ENCODE measurements around the gene SUN5. TPM values are rescaled to one million over a fixed set of nuclear protein-coding genes. Genes with fewer than 3 reads are reported as not detected.

The SUN5 gene
- total RNA-seq, 1 experiment from 2014 or later = not detected

GRCh38 chr20:33005908-33006775 lies 1.9 kb upstream of the SUN5 start:
- Histone ChIP-seq H3K27me3 (replicated peaks) (no peaks in the 10 kb centered on the region), H3K9me3 (replicated peaks) (peaks cover 4% of the 10 kb centered on the region; the same call in 1 of the 2 replicates), H3K27ac (no peak overlapping the region), H3K36me3 (no peaks in the 10 kb centered on the region), H3K4me1 (replicated peaks) (no peaks in the 10 kb centered on the region), H3K4me3 (no peak overlapping the region)
- no peak for DNase-seq (ENCODE audit: low read depth in 1 of 2, low spot score in 2 of 2)

- Histone ChIP-seq H3K27me3 (replicated peaks) (no peaks in the 10 kb centered on the region), H3K36me3 (no peaks in the 10 kb centered on the region), H3K27ac (no peak overlapping the region), H3K4me3 (no peak overlapping the region), H3K9me3 (replicated peaks) (peaks cover 4% of the 10 kb centered on the region; the same call in 1 of the 2 replicates), H3K4me1 (replicated peaks) (no peaks in the 10 kb centered on the region)
- no peak for DNase-seq (ENCODE audit: low read depth in 1 of 2, low spot score in 2 of 2)
These were observed 916 bp upstream of the SUN5 start for GRCh38 chr20:33005132-33005566.

- no peak overlapping the region for H3K4me3 ChIP-seq
- no peaks in the 10 kb centered on the region for H3K4me1 ChIP-seq (replicated peaks)
- H3K27ac ChIP-seq = no peak overlapping the region
- no peaks in the 10 kb centered on the region for H3K27me3 ChIP-seq (replicated peaks)
- no peak for DNase-seq (ENCODE audit: low read depth in 1 of 2, low spot score in 2 of 2)
- H3K9me3 ChIP-seq (replicated peaks) = peaks cover 4% of the 10 kb centered on the region; the same call in 1 of the 2 replicates
- no peaks in the 10 kb centered on the region for H3K36me3 ChIP-seq
These were observed 2.0 kb downstream of the SUN5 start for GRCh38 chr20:33002087-33002808.

GRCh38 chr20:33000802-33001466 lies 3.3 kb downstream of the SUN5 start:
- no peaks in the 10 kb centered on the region for H3K36me3 ChIP-seq
- no peaks in the 10 kb centered on the region for H3K27me3 ChIP-seq (replicated peaks)
- H3K27ac ChIP-seq = no peak overlapping the region
- H3K9me3 ChIP-seq (replicated peaks) = peaks cover 4% of the 10 kb centered on the region; the same call in 1 of the 2 replicates
- no peak overlapping the region for H3K4me3 ChIP-seq
- H3K4me1 ChIP-seq (replicated peaks) = no peaks in the 10 kb centered on the region
- DNase-seq (ENCODE audit: low read depth in 1 of 2, low spot score in 2 of 2) = no peak

GRCh38 chr20:32999603-33000250 lies 4.5 kb downstream of the SUN5 start:
- H3K4me1 ChIP-seq (replicated peaks) = no peaks in the 10 kb centered on the region
- H3K27ac ChIP-seq = no peak overlapping the region
- no peaks in the 10 kb centered on the region for H3K36me3 ChIP-seq
- 0 out of 2 replicates have a peak, but pooled peaks cover 5% of the 10 kb centered on the region for H3K9me3 ChIP-seq (replicated peaks)
- H3K4me3 ChIP-seq = no peak overlapping the region
- DNase-seq (ENCODE audit: low read depth in 1 of 2, low spot score in 2 of 2) = no peak
- H3K27me3 ChIP-seq (replicated peaks) = no peaks in the 10 kb centered on the region

- H3K36me3 ChIP-seq = no peaks in the 10 kb centered on the region
These were observed 6.8 kb downstream of the SUN5 start for GRCh38 chr20:32997431-32997830.

GRCh38 chr20:32995802-32996201 lies 8.4 kb downstream of the SUN5 start:
- H3K4me1 ChIP-seq (replicated peaks) = no peaks in the 10 kb centered on the region
- no peaks in the 10 kb centered on the region for H3K36me3 ChIP-seq
- H3K4me3 ChIP-seq = no peak overlapping the region
- H3K9me3 ChIP-seq (replicated peaks) = 0 out of 2 replicates have a peak, but pooled peaks cover 7% of the 10 kb centered on the region
- DNase-seq (ENCODE audit: low read depth in 1 of 2, low spot score in 2 of 2) = no peak
- H3K27ac ChIP-seq = no peak overlapping the region
- H3K27me3 ChIP-seq (replicated peaks) = 0 out of 2 replicates have a peak, but pooled peaks cover 2% of the 10 kb centered on the region

More at GRCh38 chr20:32997431-32997830, 6.8 kb downstream of the SUN5 start:
- Histone ChIP-seq H3K9me3 (replicated peaks) (0 out of 2 replicates have a peak, but pooled peaks cover 7% of the 10 kb centered on the region), H3K27ac (no peak overlapping the region), H3K4me1 (replicated peaks) (no peaks in the 10 kb centered on the region), H3K4me3 (no peak overlapping the region), H3K27me3 (replicated peaks) (no peaks in the 10 kb centered on the region)
- DNase-seq (ENCODE audit: low read depth in 1 of 2, low spot score in 2 of 2) = no peak

- Histone ChIP-seq H3K36me3 (no peaks in the 10 kb centered on the region), H3K27me3 (replicated peaks) (0 out of 2 replicates have a peak, but pooled peaks cover 2% of the 10 kb centered on the region), H3K9me3 (replicated peaks) (0 out of 2 replicates have a peak, but pooled peaks cover 7% of the 10 kb centered on the region), H3K4me1 (replicated peaks) (no peaks in the 10 kb centered on the region), H3K4me3 (no peak overlapping the region), H3K27ac (no peak overlapping the region)
- DNase-seq (ENCODE audit: low read depth in 1 of 2, low spot score in 2 of 2) = no peak
These were observed 10.7 kb downstream of the SUN5 start for GRCh38 chr20:32993496-32994050.

- Histone ChIP-seq H3K4me1 (replicated peaks) (no peaks in the 10 kb centered on the region), H3K27me3 (replicated peaks) (0 out of 2 replicates have a peak, but pooled peaks cover 2% of the 10 kb centered on the region), H3K36me3 (no peaks in the 10 kb centered on the region), H3K27ac (no peak overlapping the region), H3K9me3 (replicated peaks) (0 out of 2 replicates have a peak, but pooled peaks cover 7% of the 10 kb centered on the region), H3K4me3 (no peak overlapping the region)
- no peak for DNase-seq (ENCODE audit: low read depth in 1 of 2, low spot score in 2 of 2)
These were observed 12.2 kb downstream of the SUN5 start for GRCh38 chr20:32991792-32992641.

- 0 out of 2 replicates have a peak, but pooled peaks cover 2% of the 10 kb centered on the region for H3K27me3 ChIP-seq (replicated peaks)
- H3K9me3 ChIP-seq (replicated peaks) = 0 out of 2 replicates have a peak, but pooled peaks cover 7% of the 10 kb centered on the region
- no peak overlapping the region for H3K4me3 ChIP-seq
- DNase-seq (ENCODE audit: low read depth in 1 of 2, low spot score in 2 of 2) = no peak
- H3K27ac ChIP-seq = no peak overlapping the region
- H3K36me3 ChIP-seq = no peaks in the 10 kb centered on the region
- no peaks in the 10 kb centered on the region for H3K4me1 ChIP-seq (replicated peaks)
These were observed 12.8 kb downstream of the SUN5 start for GRCh38 chr20:32991383-32991782.

- H3K27ac ChIP-seq = no peak overlapping the region
- H3K27me3 ChIP-seq (replicated peaks) = 0 out of 2 replicates have a peak, but pooled peaks cover 2% of the 10 kb centered on the region
- H3K4me3 ChIP-seq = no peak overlapping the region
- no peak for DNase-seq (ENCODE audit: low read depth in 1 of 2, low spot score in 2 of 2)
- no peaks in the 10 kb centered on the region for H3K36me3 ChIP-seq
- H3K9me3 ChIP-seq (replicated peaks) = 0 out of 2 replicates have a peak, but pooled peaks cover 4% of the 10 kb centered on the region
- no peaks in the 10 kb centered on the region for H3K4me1 ChIP-seq (replicated peaks)
These were observed 13.8 kb downstream of the SUN5 start for GRCh38 chr20:32990426-32990825.
